Calu3 (cell line): ENCODE data around the gene PSMG4. TPM values are rescaled to one million over a fixed set of nuclear protein-coding genes. Genes with fewer than 3 reads are reported as not detected.

Experiments used
- BruUV-seq: library from RNA; stranded (reverse); fragments of 400-500 nt; replicated peaks from 2 replicates; lab custom pipeline; 2021; lab: Mats Ljungman, UMichigan
- CTCF ChIA-PET: fragments of 300-600 bp; sonication (Branson Sonifier 250); formaldehyde crosslinking; loops from one replicate; lab custom pipeline; 2022; ENCODE audit warnings: antibody characterized with exemption; lab: Charles Lee
- DNase-seq: peaks from one replicate; pipeline ENCODE4 v3.0.0; 2022
- H3K27ac Mint-ChIP-seq: one replicate; pipeline ENCODE4 v1.8.0; 2022; ENCODE audit warnings: mixed read lengths; ENCODE audit not compliant: unreplicated experiment
- H3K27me3 Mint-ChIP-seq: one replicate; pipeline ENCODE4 v1.8.0; 2022; ENCODE audit warnings: mixed read lengths; ENCODE audit not compliant: unreplicated experiment
- H3K36me3 Mint-ChIP-seq: one replicate; pipeline ENCODE4 v1.8.0; 2022; ENCODE audit warnings: mild to moderate bottlenecking, moderate library complexity, mixed read lengths; ENCODE audit not compliant: insufficient read depth, unreplicated experiment
- H3K4me1 Mint-ChIP-seq: one replicate; pipeline ENCODE4 v1.8.0; 2022; ENCODE audit warnings: mild to moderate bottlenecking, low read depth, mixed read lengths; ENCODE audit not compliant: unreplicated experiment
- H3K4me3 Mint-ChIP-seq: one replicate; pipeline ENCODE4 v1.8.0; 2022; ENCODE audit warnings: mild to moderate bottlenecking, low read depth, moderate library complexity, mixed read lengths; ENCODE audit not compliant: unreplicated experiment
- H3K9me3 Mint-ChIP-seq: one replicate; pipeline ENCODE4 v1.8.0; 2022; ENCODE audit warnings: low read depth, mixed read lengths; ENCODE audit not compliant: unreplicated experiment
- intact Hi-C: fragments of 100-400 bp; cut with micrococcal nuclease; formaldehyde crosslinking; loops from one replicate; pipeline ENCODE4 v1.10.0; 2022; ENCODE audit not compliant: unreplicated experiment
- total RNA-seq: library from RNA; stranded (reverse); gene quantifications from 2 replicates; pipeline ENCODE4 v1.2.3, GENCODE V29; 2022
- TF ChIP-seq, protein P1 (sequence below): fragments of 200-600 bp; IDR thresholded peaks from one replicate; pipeline ENCODE4 v1.8.0; 2022; ENCODE audit warnings: antibody characterized with exemption; ENCODE audit not compliant: unreplicated experiment

The PSMG4 gene
- total RNA-seq, 1 experiment from 2014 or later, result 17.6 TPM

DNA sequence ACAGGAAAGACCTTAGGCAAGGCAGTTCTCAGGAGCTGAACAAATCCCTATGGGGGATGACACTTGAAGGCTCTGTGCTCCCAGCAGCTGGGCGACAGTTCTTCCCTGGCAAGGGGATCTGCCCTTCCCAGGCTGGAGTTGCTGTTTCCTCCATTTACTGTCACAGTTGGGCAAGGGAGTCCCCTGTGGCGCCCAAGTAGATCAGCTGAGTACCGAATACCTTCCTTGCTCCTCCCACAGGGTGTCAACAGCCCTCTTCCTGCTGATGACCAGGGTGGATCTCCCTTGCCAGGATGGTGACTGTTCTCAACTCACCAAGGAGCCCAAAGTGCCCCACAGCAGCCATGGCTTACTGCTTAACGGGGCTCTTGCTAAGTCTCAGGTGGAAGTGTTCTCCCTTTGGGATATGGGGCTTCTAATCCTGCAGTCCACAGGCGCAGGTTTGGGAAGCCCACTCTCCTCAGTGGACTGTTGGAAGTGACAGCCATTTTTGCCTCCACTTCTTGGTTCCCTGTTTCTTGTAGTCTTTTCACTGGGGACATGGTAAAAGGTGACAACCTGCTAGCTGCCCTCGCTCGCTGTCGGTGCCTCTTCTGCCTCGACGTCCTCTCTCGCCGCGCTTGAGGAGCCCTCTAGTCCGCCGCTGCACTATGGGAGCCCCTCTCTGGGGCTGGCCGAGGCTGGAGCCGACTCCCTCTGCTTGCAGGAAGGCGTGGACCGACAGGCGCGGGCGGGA is 5.7 kb upstream of the PSMG4 start:
- H3K4me3 Mint-ChIP-seq, result no peak overlapping the region
- TF ChIP-seq, protein P1, sequence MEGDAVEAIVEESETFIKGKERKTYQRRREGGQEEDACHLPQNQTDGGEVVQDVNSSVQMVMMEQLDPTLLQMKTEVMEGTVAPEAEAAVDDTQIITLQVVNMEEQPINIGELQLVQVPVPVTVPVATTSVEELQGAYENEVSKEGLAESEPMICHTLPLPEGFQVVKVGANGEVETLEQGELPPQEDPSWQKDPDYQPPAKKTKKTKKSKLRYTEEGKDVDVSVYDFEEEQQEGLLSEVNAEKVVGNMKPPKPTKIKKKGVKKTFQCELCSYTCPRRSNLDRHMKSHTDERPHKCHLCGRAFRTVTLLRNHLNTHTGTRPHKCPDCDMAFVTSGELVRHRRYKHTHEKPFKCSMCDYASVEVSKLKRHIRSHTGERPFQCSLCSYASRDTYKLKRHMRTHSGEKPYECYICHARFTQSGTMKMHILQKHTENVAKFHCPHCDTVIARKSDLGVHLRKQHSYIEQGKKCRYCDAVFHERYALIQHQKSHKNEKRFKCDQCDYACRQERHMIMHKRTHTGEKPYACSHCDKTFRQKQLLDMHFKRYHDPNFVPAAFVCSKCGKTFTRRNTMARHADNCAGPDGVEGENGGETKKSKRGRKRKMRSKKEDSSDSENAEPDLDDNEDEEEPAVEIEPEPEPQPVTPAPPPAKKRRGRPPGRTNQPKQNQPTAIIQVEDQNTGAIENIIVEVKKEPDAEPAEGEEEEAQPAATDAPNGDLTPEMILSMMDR, result no peak
- CTCF ChIA-PET, result interaction anchor here (1.3 to 2.0 kb wide), 2 partner anchors 95 to 105 kb away, joined by 3 to 10 read pairs; partner anchors contain the start of gene TUBB2A
- H3K27me3 Mint-ChIP-seq, result peaks cover 53% of the 10 kb centered on the region
- BruUV-seq, result no TSS peak
- intact Hi-C loops, result no loop called here
- DNase-seq, result no peak
- peaks cover 18% of the 10 kb centered on the region for H3K4me1 Mint-ChIP-seq
- peaks cover under 1% of the 10 kb centered on the region for H3K36me3 Mint-ChIP-seq
- no peaks in the 10 kb centered on the region for H3K9me3 Mint-ChIP-seq
- no peak overlapping the region for H3K27ac Mint-ChIP-seq

DNA sequence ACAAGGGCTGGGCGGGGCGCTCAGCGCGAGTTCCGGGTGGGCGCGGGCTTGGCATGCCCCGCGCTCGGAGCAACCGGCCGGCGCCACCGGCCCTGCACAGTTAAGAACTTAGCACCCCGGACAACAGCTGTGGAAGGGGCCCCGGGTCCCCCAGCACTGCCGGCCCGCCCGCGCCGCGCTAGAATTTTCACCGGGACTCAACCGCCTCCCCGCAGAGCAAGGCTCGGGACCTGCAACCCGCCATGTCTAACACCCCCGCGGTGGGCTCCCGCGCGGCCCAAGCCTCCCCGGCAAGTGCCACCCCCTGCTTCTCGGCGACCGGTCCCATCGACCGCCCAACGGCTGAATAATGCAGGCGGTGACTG is 5.2 kb upstream of the PSMG4 start:
- TF ChIP-seq, protein P1, result no peak
- CTCF ChIA-PET, result no interaction called here
- no peaks in the 10 kb centered on the region for H3K36me3 Mint-ChIP-seq

DNA sequence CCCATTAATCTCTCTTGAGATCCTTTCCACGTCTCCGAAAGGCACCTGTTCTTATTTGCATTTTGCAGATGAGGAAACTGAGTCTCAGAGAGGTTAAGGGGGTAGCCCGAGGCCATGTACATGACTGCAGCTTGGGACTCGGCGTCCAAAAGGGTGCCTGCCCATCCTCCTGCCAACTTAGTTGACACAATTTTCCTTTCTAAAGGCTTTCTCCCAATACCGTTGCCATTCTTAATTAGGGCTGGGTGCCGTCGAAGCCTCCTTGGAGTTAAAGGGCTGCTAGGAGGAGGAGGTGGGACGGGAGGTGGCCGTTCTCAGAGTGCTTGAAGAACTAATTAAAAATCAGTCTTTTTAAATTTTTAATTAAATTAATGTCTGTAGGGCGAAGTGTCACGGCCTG is 546 bp upstream of the PSMG4 start:
- BruUV-seq, result no TSS peak
- H3K9me3 Mint-ChIP-seq, result no peaks in the 10 kb centered on the region
- H3K4me1 Mint-ChIP-seq, result peaks cover 3% of the 10 kb centered on the region
- no peak for DNase-seq
- H3K36me3 Mint-ChIP-seq, result peaks cover 11% of the 10 kb centered on the region
- peak overlapping the region; percentile 94 for H3K4me3 Mint-ChIP-seq
- TF ChIP-seq, protein P1, result no peak
- H3K27ac Mint-ChIP-seq, result no peak overlapping the region
- peaks cover 29% of the 10 kb centered on the region for H3K27me3 Mint-ChIP-seq
- CTCF ChIA-PET, result interaction anchor here (0.6 kb wide), 1 partner anchor 259 kb away, joined by 3 read pairs; no protein-coding TSS in a partner anchor
- intact Hi-C loops, result no loop called here

More for the DNA sequence above, 5.2 kb upstream of the PSMG4 start:
- intact Hi-C loops, result no loop called here
- H3K9me3 Mint-ChIP-seq, result no peaks in the 10 kb centered on the region
- BruUV-seq, result no TSS peak
- peaks cover 18% of the 10 kb centered on the region for H3K4me1 Mint-ChIP-seq
- no peak overlapping the region for H3K4me3 Mint-ChIP-seq
- peaks cover 53% of the 10 kb centered on the region for H3K27me3 Mint-ChIP-seq
- no peak overlapping the region for H3K27ac Mint-ChIP-seq
- no peak for DNase-seq

DNA sequence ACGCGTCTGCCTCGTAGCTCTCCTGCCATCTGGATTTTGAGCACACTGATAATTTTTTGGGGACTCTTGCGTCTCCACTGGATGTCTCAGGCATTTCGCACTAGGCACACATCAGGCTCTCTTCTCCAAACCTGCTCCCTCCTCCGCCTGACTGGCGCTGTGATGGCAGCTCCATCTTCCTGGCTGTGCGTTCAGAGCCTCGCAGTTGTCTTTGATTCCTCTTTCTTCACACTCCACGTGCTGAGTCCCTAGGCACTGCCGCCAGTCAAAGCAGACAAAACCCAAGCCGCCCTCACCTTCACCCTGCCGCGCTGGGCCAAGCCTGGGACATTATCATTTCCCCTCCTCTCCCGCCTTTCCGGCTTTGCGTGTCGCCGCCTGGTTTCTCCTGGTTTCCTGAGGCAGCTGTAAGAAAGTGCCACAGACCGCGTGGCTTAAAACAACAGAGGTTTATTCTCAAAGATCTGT is 778 bp downstream of the PSMG4 start:
- Mint-ChIP-seq H3K27me3 (peaks cover 29% of the 10 kb centered on the region), H3K27ac (peak overlapping the region; percentile 86), H3K36me3 (peaks cover 11% of the 10 kb centered on the region), H3K4me1 (peaks cover 9% of the 10 kb centered on the region), H3K4me3 (peak overlapping the region; percentile 94), H3K9me3 (no peaks in the 10 kb centered on the region)
- intact Hi-C loops, result no loop called here
- no TSS peak for BruUV-seq
- CTCF ChIA-PET, result no interaction called here
- TF ChIP-seq, protein P1, result no peak
- DNase-seq, result peak; percentile 15
